ENCODE results near the gene ANK2. TPM values are rescaled to one million over a fixed set of nuclear protein-coding genes. Genes with fewer than 3 reads are reported as not detected.

The ANK2 gene
- total and polyA plus RNA-seq, 12 donors, result 21.9 to 373 (median 298) TPM

- H3K4me1 ChIP-seq, result peaks cover 0 to 3% (median 0%) of the 10 kb centered on the region in 9 donors
- no peaks in the 10 kb centered on the region for H3K36me3 ChIP-seq
- DNase-seq (no peak), ATAC-seq (no peak)
- H3K9me3 ChIP-seq, result no peaks in the 10 kb centered on the region
- no peak for TF ChIP-seq CTCF (IDR thresholded peaks at IDR 0.05)
- intact Hi-C loops (cut with DNase I), result no loop called here
- H3K27ac ChIP-seq, result no peak overlapping the region
- H3K27me3 ChIP-seq, result no peaks in the 10 kb centered on the region
- WGBS, 2 donors, result 82 to 91% methylated on average over 1 of the region's 1 CpG
- no peak overlapping the region for H3K4me3 ChIP-seq
Observed at GRCh38 chr4:113122066-113122465, 72.6 kb downstream of the ANK2 start.

GRCh38 chr4:113125418-113125817, 76.0 kb downstream of the ANK2 start:
- intact Hi-C loops (cut with DNase I), result no loop called here
- Histone ChIP-seq H3K27ac (no peak overlapping the region), H3K36me3 (no peaks in the 10 kb centered on the region), H3K4me3 (no peak overlapping the region), H3K4me1 (no peaks in the 10 kb centered on the region), H3K9me3 (no peaks in the 10 kb centered on the region), H3K27me3 (no peaks in the 10 kb centered on the region)
- ATAC-seq (no peak), DNase-seq (no peak)
- TF ChIP-seq CTCF (IDR thresholded peaks at IDR 0.05), result no peak
- 81 to 83% methylated on average over 1 of the region's 1 CpG for WGBS, 2 donors

DNA sequence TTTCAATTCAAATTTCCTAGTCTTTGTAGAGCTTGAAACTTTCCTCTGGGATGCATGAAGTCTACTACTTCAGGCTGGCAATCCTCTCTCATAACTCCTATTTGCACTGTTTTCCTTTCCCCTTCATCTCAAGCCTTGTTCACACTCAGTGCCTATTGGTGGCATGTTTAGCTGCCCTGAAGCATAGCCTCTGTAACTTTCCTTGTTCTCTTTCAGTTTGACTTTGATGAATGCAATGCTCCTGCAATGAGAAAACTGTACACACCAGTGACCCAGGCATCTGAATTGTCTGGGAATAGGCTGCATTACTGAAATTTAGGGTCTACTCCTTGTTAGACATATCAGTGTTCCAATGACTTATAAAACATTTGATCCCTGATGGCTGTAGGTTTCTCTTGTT, 81.7 kb downstream of the ANK2 start:
- intact Hi-C loops (cut with DNase I), result no loop called here
- TF ChIP-seq CTCF (IDR thresholded peaks at IDR 0.05), result no peak
- Histone ChIP-seq H3K9me3 (no peaks in the 10 kb centered on the region), H3K27me3 (no peaks in the 10 kb centered on the region), H3K4me1 (no peaks in the 10 kb centered on the region), H3K36me3 (no peaks in the 10 kb centered on the region), H3K27ac (no peak overlapping the region), H3K4me3 (no peak overlapping the region)
- no peak for DNase-seq
- ATAC-seq, result no peak

GRCh38 chr4:113131621-113132020, 82.2 kb downstream of the ANK2 start:
- no peak for ATAC-seq
- intact Hi-C loops (cut with DNase I), result no loop called here
- H3K4me3 ChIP-seq, result no peak overlapping the region

More at GRCh38 chr4:113131621-113132020, 82.2 kb downstream of the ANK2 start:
- no peaks in the 10 kb centered on the region for H3K9me3 ChIP-seq
- H3K36me3 ChIP-seq, result no peaks in the 10 kb centered on the region
- 80 to 82% methylated on average over 2 of the region's 2 CpGs for WGBS, 2 donors
- H3K4me1 ChIP-seq, result no peaks in the 10 kb centered on the region
- TF ChIP-seq CTCF (IDR thresholded peaks at IDR 0.05), result no peak
- no peak overlapping the region for H3K27ac ChIP-seq
- H3K27me3 ChIP-seq, result no peaks in the 10 kb centered on the region
- no peak for DNase-seq

Measured in heart right ventricle (tissue), 16 donors.